ENCODE results near the gene C12orf43. TPM values are rescaled to one million over a fixed set of nuclear protein-coding genes. Genes with fewer than 3 reads are reported as not detected.

Gene C12orf43
- total and polyA plus RNA-seq, 2 donors (not counting 1 experiment from before 2014, with no cell fraction given): 6.7 to 18.9 TPM

DNA sequence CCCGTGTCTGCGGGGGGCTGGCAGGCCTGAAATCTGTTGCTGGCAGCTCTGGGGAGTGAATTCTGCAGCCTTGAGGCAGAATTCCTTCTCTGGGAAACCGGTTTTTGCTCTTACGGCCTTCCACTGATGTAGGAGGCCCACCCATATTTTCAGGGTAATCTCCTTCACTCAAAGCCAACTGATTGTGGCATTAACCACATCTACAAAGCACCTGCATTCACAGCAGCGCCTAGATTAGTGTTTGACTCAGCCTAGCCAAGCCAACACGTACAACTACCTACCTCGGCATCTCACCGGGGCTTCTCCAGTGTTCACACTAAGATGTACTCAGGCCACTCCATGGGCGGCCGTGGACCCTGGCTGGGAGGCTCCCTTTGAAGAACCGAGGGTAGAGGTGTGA, 15.8 kb downstream of the C12orf43 start:
- Histone ChIP-seq H3K79me2 (ENCODE audit: control insufficient read depth, insufficient read depth, low read length) (no peaks in the 10 kb centered on the region), H3K4me3 (ENCODE audit: control extremely low read depth in 1 of 5, extremely low read depth in 1 of 5, insufficient read depth in 1 of 5, low read depth in 2 of 5, low read length in 4 of 5) (no peak overlapping the region), H3K4me1 (ENCODE audit: control insufficient read depth in 2 of 2, insufficient read depth in 2 of 2, low read length in 2 of 2) (no peaks in the 10 kb centered on the region), H3K9me3 (ENCODE audit: control extremely low read depth in 1 of 3, control insufficient read depth in 2 of 3, insufficient read depth in 1 of 3, low read length in 2 of 3) (peaks cover 0 to 4% (median 0%) of the 10 kb centered on the region in 3 donors), H4K20me1 (ENCODE audit: control insufficient read depth, insufficient read depth, low read length, poor library complexity, severe bottlenecking) (no peaks in the 10 kb centered on the region), H3K27me3 (replicated peaks in 1 of 4; ENCODE audit: control extremely low read depth in 1 of 4, control insufficient read depth in 3 of 4, insufficient read depth in 4 of 4, low read length in 3 of 4) (peaks cover 0 to 7% (median 0%) of the 10 kb centered on the region in 4 experiments), H3K27ac (ENCODE audit: low read length in 2 of 2) (no peak overlapping the region), H3K36me3 (replicated peaks in 1 of 2; ENCODE audit: control extremely low read depth in 1 of 2, control insufficient read depth in 1 of 2, extremely low read depth in 1 of 2, insufficient read depth in 2 of 2, low read length in 1 of 2) (peaks cover 1 to 23% of the 10 kb centered on the region in 2 experiments), H3K4me2 (replicated peaks; ENCODE audit: low read depth, low read length, poor library complexity, severe bottlenecking) (no peak overlapping the region), H3K9ac (ENCODE audit: low read length) (no peak overlapping the region), H2AFZ (ENCODE audit: insufficient read depth, low read depth, low read length, poor library complexity, severe bottlenecking) (no peak overlapping the region)
- intact Hi-C loops (cut with micrococcal nuclease): no loop called here
- Mint-ChIP-seq H3K4me1 (no peaks in the 10 kb centered on the region), H3K27me3 (peaks cover 3% of the 10 kb centered on the region), H3K4me3 (no peak overlapping the region), H3K9me3 (ENCODE audit: insufficient read depth) (no peaks in the 10 kb centered on the region), H3K27ac (no peak overlapping the region)
- ATAC-seq (ENCODE audit: low read depth) (no peak), DNase-seq (no peak)
- ChIA-PET CTCF (no interaction called here), POLR2A (no interaction called here)
- TF ChIP-seq, protein P1, sequence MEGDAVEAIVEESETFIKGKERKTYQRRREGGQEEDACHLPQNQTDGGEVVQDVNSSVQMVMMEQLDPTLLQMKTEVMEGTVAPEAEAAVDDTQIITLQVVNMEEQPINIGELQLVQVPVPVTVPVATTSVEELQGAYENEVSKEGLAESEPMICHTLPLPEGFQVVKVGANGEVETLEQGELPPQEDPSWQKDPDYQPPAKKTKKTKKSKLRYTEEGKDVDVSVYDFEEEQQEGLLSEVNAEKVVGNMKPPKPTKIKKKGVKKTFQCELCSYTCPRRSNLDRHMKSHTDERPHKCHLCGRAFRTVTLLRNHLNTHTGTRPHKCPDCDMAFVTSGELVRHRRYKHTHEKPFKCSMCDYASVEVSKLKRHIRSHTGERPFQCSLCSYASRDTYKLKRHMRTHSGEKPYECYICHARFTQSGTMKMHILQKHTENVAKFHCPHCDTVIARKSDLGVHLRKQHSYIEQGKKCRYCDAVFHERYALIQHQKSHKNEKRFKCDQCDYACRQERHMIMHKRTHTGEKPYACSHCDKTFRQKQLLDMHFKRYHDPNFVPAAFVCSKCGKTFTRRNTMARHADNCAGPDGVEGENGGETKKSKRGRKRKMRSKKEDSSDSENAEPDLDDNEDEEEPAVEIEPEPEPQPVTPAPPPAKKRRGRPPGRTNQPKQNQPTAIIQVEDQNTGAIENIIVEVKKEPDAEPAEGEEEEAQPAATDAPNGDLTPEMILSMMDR (IDR thresholded peaks at IDR 0.05): no peak
- no peak for TF ChIP-seq EZH2 (IDR thresholded peaks at IDR 0.05; ENCODE audit: borderline replicate concordance, insufficient read depth, low read depth, low read length, poor library complexity, severe bottlenecking)
- WGBS (ENCODE audit: insufficient coverage): 86% methylated on average over 8 of the region's 11 CpGs

DNA sequence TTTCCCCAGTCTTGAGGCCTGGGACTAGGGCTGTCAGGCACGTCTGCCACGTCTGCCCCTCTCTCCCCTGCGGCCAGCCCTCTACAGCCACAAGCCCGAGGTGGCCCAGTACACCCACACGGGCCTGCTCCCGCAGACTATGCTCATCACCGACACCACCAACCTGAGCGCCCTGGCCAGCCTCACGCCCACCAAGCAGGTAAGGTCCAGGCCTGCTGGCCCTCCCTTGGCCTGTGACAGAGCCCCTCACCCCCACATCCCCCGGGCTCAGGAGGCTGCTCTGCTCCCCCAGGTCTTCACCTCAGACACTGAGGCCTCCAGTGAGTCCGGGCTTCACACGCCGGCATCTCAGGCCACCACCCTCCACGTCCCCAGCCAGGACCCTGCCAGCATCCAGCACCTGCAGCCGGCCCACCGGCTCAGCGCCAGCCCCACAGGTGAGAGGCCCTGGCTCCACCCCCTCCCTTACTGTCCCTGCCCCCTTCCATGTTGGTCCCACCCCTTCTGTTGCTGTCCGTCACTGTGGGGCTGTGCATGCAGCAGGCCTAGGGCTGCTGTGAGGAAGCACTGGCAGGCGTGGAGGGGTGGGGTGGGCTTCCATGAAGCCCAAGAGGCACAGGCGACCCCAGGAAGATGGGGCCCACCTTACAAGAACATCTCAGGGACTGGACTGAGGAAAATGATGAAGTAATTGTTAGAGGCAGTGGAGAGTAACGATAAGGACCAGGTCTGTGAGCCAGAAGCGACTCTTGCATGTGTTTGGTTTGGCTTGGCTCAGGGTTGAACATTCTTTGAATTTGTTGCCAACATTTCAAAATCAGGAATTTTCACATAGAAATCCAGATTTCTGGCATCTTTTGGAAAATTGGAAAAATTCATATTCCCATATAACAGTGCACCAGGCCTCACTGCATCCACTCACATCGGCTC, 16.8 kb downstream of the C12orf43 start:
- H2AFZ ChIP-seq (ENCODE audit: insufficient read depth, low read depth, low read length, poor library complexity, severe bottlenecking): no peak overlapping the region
- H3K4me3 Mint-ChIP-seq: no peak overlapping the region
- H3K4me2 ChIP-seq (replicated peaks; ENCODE audit: low read depth, low read length, poor library complexity, severe bottlenecking): no peak overlapping the region
- no peak for DNase-seq
- H3K36me3 ChIP-seq (replicated peaks in 1 of 2; ENCODE audit: control extremely low read depth in 1 of 2, control insufficient read depth in 1 of 2, extremely low read depth in 1 of 2, insufficient read depth in 2 of 2, low read length in 1 of 2): peaks cover 1 to 15% of the 10 kb centered on the region in 2 experiments
- POLR2A ChIA-PET: no interaction called here
- H3K4me3 ChIP-seq (ENCODE audit: control extremely low read depth in 1 of 5, extremely low read depth in 1 of 5, insufficient read depth in 1 of 5, low read depth in 2 of 5, low read length in 4 of 5): no peak overlapping the region
- WGBS (ENCODE audit: insufficient coverage): 68% methylated on average over 18 of the region's 23 CpGs
- ATAC-seq (ENCODE audit: low read depth): no peak
- peaks cover 14% of the 10 kb centered on the region for H3K27me3 Mint-ChIP-seq
- H3K9me3 Mint-ChIP-seq (ENCODE audit: insufficient read depth): no peaks in the 10 kb centered on the region
- no peaks in the 10 kb centered on the region for H3K4me1 Mint-ChIP-seq
- intact Hi-C loops (cut with micrococcal nuclease): no loop called here
- H3K9me3 ChIP-seq (ENCODE audit: control extremely low read depth in 1 of 3, control insufficient read depth in 2 of 3, insufficient read depth in 1 of 3, low read length in 2 of 3): peaks cover 0 to 4% (median 0%) of the 10 kb centered on the region in 3 donors
- H3K9ac ChIP-seq (ENCODE audit: low read length): no peak overlapping the region
- TF ChIP-seq, protein P1 (IDR thresholded peaks at IDR 0.05): no peak
- no peak for TF ChIP-seq EZH2 (IDR thresholded peaks at IDR 0.05; ENCODE audit: borderline replicate concordance, insufficient read depth, low read depth, low read length, poor library complexity, severe bottlenecking)
- no peaks in the 10 kb centered on the region for H3K79me2 ChIP-seq (ENCODE audit: control insufficient read depth, insufficient read depth, low read length)
- H4K20me1 ChIP-seq (ENCODE audit: control insufficient read depth, insufficient read depth, low read length, poor library complexity, severe bottlenecking): no peaks in the 10 kb centered on the region
- CTCF ChIA-PET: no interaction called here
- no peak overlapping the region for H3K27ac ChIP-seq (ENCODE audit: low read length in 2 of 2)
- peaks cover 0 to 7% (median 0%) of the 10 kb centered on the region in 4 experiments for H3K27me3 ChIP-seq (replicated peaks in 1 of 4; ENCODE audit: control extremely low read depth in 1 of 4, control insufficient read depth in 3 of 4, insufficient read depth in 4 of 4, low read length in 3 of 4)
- no peak overlapping the region for H3K27ac Mint-ChIP-seq
- no peaks in the 10 kb centered on the region for H3K4me1 ChIP-seq (ENCODE audit: control insufficient read depth in 2 of 2, insufficient read depth in 2 of 2, low read length in 2 of 2)
